Nephron (organoid): ENCODE measurements around the gene SCGB1A1.

Experiments
- H3K27ac Mint-ChIP-seq, 3 experiments: 2 replicates each; pipeline ENCODE4 v1.8.0; 2020; ENCODE audit warnings: mixed read lengths in 3 of 3, mild to moderate bottlenecking in 2 of 3, moderate library complexity in 1 of 3
- H3K27me3 Mint-ChIP-seq: 2 replicates; pipeline ENCODE4 v1.8.0; 2021; ENCODE audit warnings: low read depth, mild to moderate bottlenecking, moderate library complexity, mixed read lengths
- H3K36me3 Mint-ChIP-seq: 2 replicates; pipeline ENCODE4 v1.8.0; 2020; ENCODE audit warnings: low read depth, mixed read lengths
- H3K4me1 Mint-ChIP-seq: 2 replicates; pipeline ENCODE4 v1.8.0; 2020; ENCODE audit warnings: mixed read lengths
- H3K4me3 Mint-ChIP-seq, 3 experiments: 2 replicates each; pipeline ENCODE4 v1.8.0; 2020; ENCODE audit warnings: mild to moderate bottlenecking in 3 of 3, mixed read lengths in 3 of 3, moderate library complexity in 2 of 3
- H3K9me3 Mint-ChIP-seq: 2 replicates; pipeline ENCODE4 v1.8.0; 2020; ENCODE audit warnings: mixed read lengths
- TF ChIP-seq, protein P1 (sequence below), 3 experiments: fragments of 200-600 bp; sonication (generic); IDR thresholded peaks; one replicate each; pipeline ENCODE4 v1.5.0; 2021; ENCODE audit warnings: antibody characterized with exemption in 3 of 3; ENCODE audit not compliant: unreplicated experiment in 3 of 3

Gene SCGB1A1

GRCh38 chr11:62443390-62444235, 24.8 kb downstream of the SCGB1A1 start:
- TF ChIP-seq, protein P1, sequence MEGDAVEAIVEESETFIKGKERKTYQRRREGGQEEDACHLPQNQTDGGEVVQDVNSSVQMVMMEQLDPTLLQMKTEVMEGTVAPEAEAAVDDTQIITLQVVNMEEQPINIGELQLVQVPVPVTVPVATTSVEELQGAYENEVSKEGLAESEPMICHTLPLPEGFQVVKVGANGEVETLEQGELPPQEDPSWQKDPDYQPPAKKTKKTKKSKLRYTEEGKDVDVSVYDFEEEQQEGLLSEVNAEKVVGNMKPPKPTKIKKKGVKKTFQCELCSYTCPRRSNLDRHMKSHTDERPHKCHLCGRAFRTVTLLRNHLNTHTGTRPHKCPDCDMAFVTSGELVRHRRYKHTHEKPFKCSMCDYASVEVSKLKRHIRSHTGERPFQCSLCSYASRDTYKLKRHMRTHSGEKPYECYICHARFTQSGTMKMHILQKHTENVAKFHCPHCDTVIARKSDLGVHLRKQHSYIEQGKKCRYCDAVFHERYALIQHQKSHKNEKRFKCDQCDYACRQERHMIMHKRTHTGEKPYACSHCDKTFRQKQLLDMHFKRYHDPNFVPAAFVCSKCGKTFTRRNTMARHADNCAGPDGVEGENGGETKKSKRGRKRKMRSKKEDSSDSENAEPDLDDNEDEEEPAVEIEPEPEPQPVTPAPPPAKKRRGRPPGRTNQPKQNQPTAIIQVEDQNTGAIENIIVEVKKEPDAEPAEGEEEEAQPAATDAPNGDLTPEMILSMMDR (IDR thresholded peaks at IDR 0.05; ENCODE audit: unreplicated experiment in 3 of 3) = no peak
- no peaks in the 10 kb centered on the region for H3K9me3 Mint-ChIP-seq
- H3K27ac Mint-ChIP-seq = peak overlapping the region in 2 of 3 experiments; percentile 97 to 99
- H3K4me3 Mint-ChIP-seq = peak overlapping the region in 1 of 3 experiments; percentile 23
- H3K36me3 Mint-ChIP-seq = no peaks in the 10 kb centered on the region
- peaks cover 51% of the 10 kb centered on the region for H3K4me1 Mint-ChIP-seq
- peaks cover 9% of the 10 kb centered on the region for H3K27me3 Mint-ChIP-seq

DNA sequence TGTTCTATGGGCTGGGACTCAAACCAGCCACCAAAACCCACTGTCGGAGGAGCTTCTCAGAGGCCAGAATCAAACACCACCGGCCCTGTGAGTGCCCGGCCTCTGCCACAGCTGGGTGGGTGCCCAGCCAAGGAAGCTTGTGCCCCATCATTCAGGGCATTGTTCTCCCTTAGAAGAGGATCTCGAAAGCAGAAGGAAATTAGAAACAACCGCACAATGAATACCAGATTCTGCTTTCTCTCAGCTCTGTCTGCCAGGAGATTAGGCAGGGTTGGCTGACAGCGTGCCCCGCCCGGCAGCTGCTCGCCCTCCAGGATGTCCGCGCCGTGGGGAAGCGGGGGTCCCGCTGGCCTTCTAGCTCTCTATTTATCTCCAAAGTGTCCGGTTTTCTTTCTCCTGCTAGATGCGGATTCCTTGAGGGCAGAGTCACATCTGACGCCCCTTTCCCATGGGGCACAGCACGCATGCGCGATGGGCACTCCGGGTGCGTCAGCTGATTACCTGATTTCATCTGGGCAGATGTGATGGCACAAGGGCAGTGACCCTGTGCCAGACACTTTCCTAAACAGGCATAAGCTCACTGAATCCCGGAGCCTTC, 25.5 kb downstream of the SCGB1A1 start:
- Mint-ChIP-seq H3K36me3 (no peaks in the 10 kb centered on the region), H3K27ac (peak overlapping the region in 2 of 3 experiments; percentile 97 to 99), H3K4me3 (peak overlapping the region; percentile 21 to 56 (median 23)), H3K4me1 (peaks cover 51% of the 10 kb centered on the region), H3K9me3 (no peaks in the 10 kb centered on the region), H3K27me3 (peaks cover 9% of the 10 kb centered on the region)
- TF ChIP-seq, protein P1 (IDR thresholded peaks at IDR 0.05; ENCODE audit: unreplicated experiment in 3 of 3) = no peak

DNA sequence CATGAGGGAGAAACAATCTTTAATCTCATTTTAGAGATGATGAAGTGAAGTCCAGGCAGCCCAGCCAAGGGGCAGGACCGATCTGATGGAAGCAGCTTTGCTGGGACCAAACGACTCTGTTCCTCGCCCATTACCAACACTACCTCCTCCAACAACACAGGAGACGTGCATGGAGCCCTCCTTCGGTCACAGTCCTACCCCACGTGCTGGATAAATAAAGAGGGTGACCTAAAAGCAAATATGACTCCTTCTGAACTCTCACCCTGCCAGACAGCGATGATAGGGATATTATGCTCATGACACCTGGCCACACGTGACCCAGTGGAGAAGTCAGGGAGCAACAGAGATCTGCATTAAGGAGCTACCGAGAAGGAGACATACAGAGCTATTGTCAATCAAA, 26.0 kb downstream of the SCGB1A1 start:
- H3K4me1 Mint-ChIP-seq = peaks cover 48% of the 10 kb centered on the region

GRCh38 chr11:62445314-62445740, 26.5 kb downstream of the SCGB1A1 start:
- no peaks in the 10 kb centered on the region for H3K36me3 Mint-ChIP-seq
- peaks cover 43% of the 10 kb centered on the region for H3K4me1 Mint-ChIP-seq
- peak overlapping the region in 1 of 3 experiments; percentile 56 for H3K4me3 Mint-ChIP-seq

More for the DNA sequence above, 26.0 kb downstream of the SCGB1A1 start:
- peak overlapping the region in 2 of 3 experiments; percentile 21 to 56 for H3K4me3 Mint-ChIP-seq
- TF ChIP-seq, protein P1 (IDR thresholded peaks at IDR 0.05; ENCODE audit: unreplicated experiment in 3 of 3) = no peak
- H3K9me3 Mint-ChIP-seq = no peaks in the 10 kb centered on the region
- peaks cover 9% of the 10 kb centered on the region for H3K27me3 Mint-ChIP-seq
- H3K36me3 Mint-ChIP-seq = no peaks in the 10 kb centered on the region
- peak overlapping the region; percentile 83 to 99 (median 97) for H3K27ac Mint-ChIP-seq

GRCh38 chr11:62446091-62446490, 27.3 kb downstream of the SCGB1A1 start:
- H3K4me3 Mint-ChIP-seq = no peak overlapping the region

More at GRCh38 chr11:62445314-62445740, 26.5 kb downstream of the SCGB1A1 start:
- Mint-ChIP-seq H3K27me3 (peaks cover 9% of the 10 kb centered on the region), H3K9me3 (no peaks in the 10 kb centered on the region), H3K27ac (peak overlapping the region; percentile 83 to 99 (median 97))
- TF ChIP-seq, protein P1 (IDR thresholded peaks at IDR 0.05; ENCODE audit: unreplicated experiment in 3 of 3) = no peak

More at GRCh38 chr11:62446091-62446490, 27.3 kb downstream of the SCGB1A1 start:
- peaks cover 11% of the 10 kb centered on the region for H3K27me3 Mint-ChIP-seq
- TF ChIP-seq, protein P1 (IDR thresholded peaks at IDR 0.05; ENCODE audit: unreplicated experiment in 3 of 3) = no peak
- peaks cover 40% of the 10 kb centered on the region for H3K4me1 Mint-ChIP-seq
- peak overlapping the region; percentile 35 to 99 (median 97) for H3K27ac Mint-ChIP-seq
- no peaks in the 10 kb centered on the region for H3K36me3 Mint-ChIP-seq
- no peaks in the 10 kb centered on the region for H3K9me3 Mint-ChIP-seq
